HEK293T (cell line): ENCODE measurements around the gene UVRAG.

Experiments
- CTCF ChIA-PET: fragments of 350-600 bp; formaldehyde crosslinking; extraction: SDS; loops from one replicate; lab custom pipeline; 2021; ENCODE audit warnings: antibody characterized with exemption, inconsistent platforms; lab: Yijun Ruan, JAX
- POLR2A ChIA-PET: fragments of 350-600 bp; formaldehyde crosslinking; extraction: SDS; loops from one replicate; lab custom pipeline; 2020; ENCODE audit warnings: antibody characterized with exemption, inconsistent platforms; lab: Yijun Ruan, JAX
- DNase-seq: peaks from one replicate; pipeline ENCODE4 v3.0.0; 2012; ENCODE audit warnings: mixed read lengths; ENCODE audit errors: extremely low spot score
- ARNT ChIP-seq: fragments of 450-650 bp; IDR thresholded peaks from 2 replicates; pipeline ENCODE4 v1.6.1; 2017; ENCODE audit warnings: mild to moderate bottlenecking
- BHLHE40 ChIP-seq: fragments of 450-650 bp; IDR thresholded peaks from 2 replicates; pipeline ENCODE4 v1.6.1; 2016; ENCODE audit warnings: mild to moderate bottlenecking, moderate library complexity, borderline replicate concordance
- CTBP1 ChIP-seq: fragments of 450-650 bp; IDR thresholded peaks from 2 replicates; pipeline ENCODE4 v1.6.1; 2016; ENCODE audit warnings: borderline replicate concordance
- ELF4 ChIP-seq: fragments of 450-650 bp; IDR thresholded peaks from 2 replicates; pipeline ENCODE4 v1.6.1; 2017; ENCODE audit warnings: antibody characterized with exemption
- FOXA1 ChIP-seq: fragments of 450-650 bp; IDR thresholded peaks from 2 replicates; pipeline ENCODE4 v1.6.1; 2016; ENCODE audit warnings: mild to moderate bottlenecking
- FOXK2 ChIP-seq: fragments of 450-650 bp; IDR thresholded peaks from 2 replicates; pipeline ENCODE4 v1.6.1; 2016; ENCODE audit warnings: mild to moderate bottlenecking
- FOXM1 ChIP-seq: fragments of 450-650 bp; IDR thresholded peaks from 2 replicates; pipeline ENCODE4 v1.6.1; 2017; ENCODE audit warnings: mild to moderate bottlenecking, borderline replicate concordance
- HDGF ChIP-seq: fragments of 450-650 bp; IDR thresholded peaks from 2 replicates; pipeline ENCODE4 v1.6.1; 2017; ENCODE audit warnings: antibody characterized with exemption, borderline replicate concordance
- L3MBTL2 ChIP-seq: fragments of 450-650 bp; conservative IDR thresholded peaks from 2 replicates; pipeline ENCODE4 v1.6.1; 2016; ENCODE audit warnings: mild to moderate bottlenecking
- LEF1 ChIP-seq: fragments of 450-650 bp; IDR thresholded peaks from 2 replicates; pipeline ENCODE4 v1.6.1; 2017; ENCODE audit warnings: mild to moderate bottlenecking, borderline replicate concordance
- NFRKB ChIP-seq: fragments of 450-650 bp; IDR thresholded peaks from 2 replicates; pipeline ENCODE4 v1.6.1; 2016; ENCODE audit warnings: mild to moderate bottlenecking, moderate library complexity
- PKNOX1 ChIP-seq: fragments of 450-650 bp; IDR thresholded peaks from 2 replicates; pipeline ENCODE4 v1.6.1; 2016
- SP1 ChIP-seq: fragments of 450-650 bp; IDR thresholded peaks from 2 replicates; pipeline ENCODE4 v1.6.1; 2017
- SUZ12 ChIP-seq: fragments of 450-650 bp; IDR thresholded peaks from 2 replicates; pipeline ENCODE4 v1.6.1; 2016; ENCODE audit warnings: mild to moderate bottlenecking
- TARDBP ChIP-seq: fragments of 450-650 bp; IDR thresholded peaks from 2 replicates; pipeline ENCODE4 v1.6.1; 2016
- ZNF384 ChIP-seq: fragments of 450-650 bp; IDR thresholded peaks from 2 replicates; pipeline ENCODE4 v1.6.1; 2016

Gene UVRAG

GRCh38 chr11:76164081-76164480 lies 349.1 kb downstream of the UVRAG start:
- POLR2A ChIA-PET, result no interaction called here
- CTCF ChIA-PET, result no interaction called here
- TF ChIP-seq BHLHE40, result no peak
- TF ChIP-seq FOXK2, result no peak
- TF ChIP-seq SP1, result no peak
- no peak for TF ChIP-seq TARDBP
- no peak for TF ChIP-seq FOXM1
- TF ChIP-seq ELF4, result no peak
- no peak for TF ChIP-seq LEF1
- no peak for TF ChIP-seq ZNF384
- DNase-seq, result no peak

- POLR2A ChIA-PET, result no interaction called here
- no peak for DNase-seq
- TF ChIP-seq LEF1, result no peak
- no peak for TF ChIP-seq PKNOX1
- no peak for TF ChIP-seq ELF4
- TF ChIP-seq BHLHE40, result no peak
- no peak for TF ChIP-seq SUZ12
- no peak for TF ChIP-seq SP1
- TF ChIP-seq FOXK2, result no peak
- no peak for TF ChIP-seq NFRKB
- CTCF ChIA-PET, result no interaction called here
These were observed 350.1 kb downstream of the UVRAG start for GRCh38 chr11:76164861-76165751.

GRCh38 chr11:76166314-76166713 lies 351.3 kb downstream of the UVRAG start:
- POLR2A ChIA-PET, result no interaction called here
- no peak for TF ChIP-seq SUZ12
- TF ChIP-seq NFRKB, result no peak
- TF ChIP-seq FOXK2, result no peak
- no peak for TF ChIP-seq BHLHE40
- no peak for TF ChIP-seq LEF1
- TF ChIP-seq ELF4, result no peak
- no peak for TF ChIP-seq ZNF384
- no peak for DNase-seq
- CTCF ChIA-PET, result no interaction called here

GRCh38 chr11:76167590-76167989 lies 352.6 kb downstream of the UVRAG start:
- no peak for TF ChIP-seq BHLHE40
- TF ChIP-seq ELF4, result no peak
- TF ChIP-seq HDGF, result no peak
- no peak for TF ChIP-seq TARDBP
- no peak for TF ChIP-seq FOXM1
- ChIA-PET POLR2A (no interaction called here), CTCF (no interaction called here)
- no peak for DNase-seq

- TF ChIP-seq BHLHE40 (no peak), ARNT (no peak), L3MBTL2 (no peak), LEF1 (no peak), CTBP1 (no peak), FOXM1 (no peak), FOXK2 (no peak), FOXA1 (no peak), SUZ12 (no peak), NFRKB (no peak), ZNF384 (no peak), SP1 (no peak), ELF4 (no peak), TARDBP (no peak), HDGF (no peak)
- CTCF ChIA-PET, result no interaction called here
- POLR2A ChIA-PET, result no interaction called here
- no peak for DNase-seq
These were observed 354.5 kb downstream of the UVRAG start for GRCh38 chr11:76169473-76169896.

- POLR2A ChIA-PET, result no interaction called here
- CTCF ChIA-PET, result no interaction called here
- DNase-seq, result no peak
- TF ChIP-seq ARNT, result no peak
- no peak for TF ChIP-seq CTBP1
- TF ChIP-seq FOXM1, result no peak
- TF ChIP-seq HDGF, result no peak
- no peak for TF ChIP-seq LEF1
- TF ChIP-seq FOXA1, result no peak
- no peak for TF ChIP-seq PKNOX1
- TF ChIP-seq SUZ12, result no peak
- no peak for TF ChIP-seq FOXK2
- no peak for TF ChIP-seq BHLHE40
- no peak for TF ChIP-seq NFRKB
These were observed 355.5 kb downstream of the UVRAG start for GRCh38 chr11:76170468-76170867.

GRCh38 chr11:76172583-76172982 lies 357.6 kb downstream of the UVRAG start:
- ChIA-PET CTCF (no interaction called here), POLR2A (no interaction called here)
- DNase-seq, result no peak
- no peak for TF ChIP-seq L3MBTL2
- TF ChIP-seq PKNOX1, result peak; percentile 37; the same call in 1 of the 2 replicates
